ENCODE results near the gene EIF2D. TPM values are rescaled to one million over a fixed set of nuclear protein-coding genes. Genes with fewer than 3 reads are reported as not detected.

The EIF2D gene
- total and polyA plus RNA-seq, 4 donors, result 14.7 to 30.0 (median 22.1) TPM

- Histone ChIP-seq H3K9ac (ENCODE audit: low read depth in 1 of 2, low read length in 2 of 2) (no peak overlapping the region), H3K4me1 (ENCODE audit: control insufficient read depth in 4 of 4, insufficient read depth in 4 of 4, low read length in 3 of 4) (no peaks in the 10 kb centered on the region), H3K9me3 (ENCODE audit: control insufficient read depth in 4 of 4, low read length in 3 of 4) (no peaks in the 10 kb centered on the region), H3K27ac (ENCODE audit: low read depth in 1 of 2, low read length in 2 of 2) (no peak overlapping the region), H3K27me3 (ENCODE audit: control insufficient read depth in 4 of 4, insufficient read depth in 4 of 4, low read length in 3 of 4) (no peaks in the 10 kb centered on the region), H3K36me3 (ENCODE audit: control insufficient read depth in 4 of 4, insufficient read depth in 3 of 4, low read depth in 1 of 4, low read length in 3 of 4) (peaks cover 12 to 75% (median 49%) of the 10 kb centered on the region in 4 donors), H3K4me3 (ENCODE audit: low read depth in 1 of 3, low read length in 3 of 3) (no peak overlapping the region)
- DNase-seq (ENCODE audit: low spot score), result no peak
- 83% methylated on average over 7 of the region's 7 CpGs for WGBS
- TF ChIP-seq HNF4G (IDR thresholded peaks at IDR 0.05), result no peak
- no peak for TF ChIP-seq EGR1 (IDR thresholded peaks at IDR 0.05; ENCODE audit: low read depth in 2 of 2)
- TF ChIP-seq NR2F2 (IDR thresholded peaks at IDR 0.05), result no peak
- no peak for TF ChIP-seq TAF1 (conservative IDR thresholded peaks at IDR 0.05)
- TF ChIP-seq JUND (IDR thresholded peaks at IDR 0.05), result no peak
- TF ChIP-seq FOXA2 (IDR thresholded peaks at IDR 0.05), result no peak
- TF ChIP-seq REST (IDR thresholded peaks at IDR 0.05), result no peak
- no peak for TF ChIP-seq SP1 (IDR thresholded peaks at IDR 0.05)
- TF ChIP-seq GABPA (IDR thresholded peaks at IDR 0.05 in 1 of 2, conservative IDR thresholded peaks at IDR 0.05 in 1 of 2), result no peak
- TF ChIP-seq CTCF (IDR thresholded peaks at IDR 0.05; ENCODE audit: low read depth, low read length, missing input control), result no peak
- no peak for TF ChIP-seq RXRA (IDR thresholded peaks at IDR 0.05)
- TF ChIP-seq RAD21 (IDR thresholded peaks at IDR 0.05), result no peak
- TF ChIP-seq HNF4A (conservative IDR thresholded peaks at IDR 0.05), result no peak
- no peak for TF ChIP-seq ATF3 (IDR thresholded peaks at IDR 0.05)
Measured at GRCh38 chr1:206595581-206596318, 16.5 kb downstream of the EIF2D start.

- Histone ChIP-seq H3K27me3 (ENCODE audit: control insufficient read depth in 4 of 4, insufficient read depth in 4 of 4, low read length in 3 of 4) (no peaks in the 10 kb centered on the region), H3K9me3 (ENCODE audit: control insufficient read depth in 4 of 4, low read length in 3 of 4) (no peaks in the 10 kb centered on the region), H3K36me3 (ENCODE audit: control insufficient read depth in 4 of 4, insufficient read depth in 3 of 4, low read depth in 1 of 4, low read length in 3 of 4) (peaks cover 12 to 72% (median 44%) of the 10 kb centered on the region in 4 donors), H3K4me1 (ENCODE audit: control insufficient read depth in 4 of 4, insufficient read depth in 4 of 4, low read length in 3 of 4) (no peaks in the 10 kb centered on the region), H3K4me3 (ENCODE audit: low read depth in 1 of 3, low read length in 3 of 3) (no peak overlapping the region), H3K27ac (ENCODE audit: low read depth in 1 of 2, low read length in 2 of 2) (no peak overlapping the region), H3K9ac (ENCODE audit: low read depth in 1 of 2, low read length in 2 of 2) (no peak overlapping the region)
- TF ChIP-seq FOXA2 (IDR thresholded peaks at IDR 0.05), result no peak
- no peak for TF ChIP-seq HNF4G (IDR thresholded peaks at IDR 0.05)
- TF ChIP-seq REST (IDR thresholded peaks at IDR 0.05), result no peak
- no peak for TF ChIP-seq NR2F2 (IDR thresholded peaks at IDR 0.05)
- TF ChIP-seq YY1 (IDR thresholded peaks at IDR 0.05), result no peak
- no peak for TF ChIP-seq FOXA1 (IDR thresholded peaks at IDR 0.05)
- TF ChIP-seq RAD21 (IDR thresholded peaks at IDR 0.05), result no peak
- no peak for TF ChIP-seq MAX (IDR thresholded peaks at IDR 0.05)
- WGBS, result 90% methylated on average over 7 of the region's 7 CpGs
- no peak for DNase-seq (ENCODE audit: low spot score)
Measured at GRCh38 chr1:206593351-206593925, 18.8 kb downstream of the EIF2D start.
